Measurements from ENCODE around the gene ST6GAL2.
A peak's percentile ranks its signal among the peaks of the same experiment; 100 is the strongest.

Gene ST6GAL2

DNA sequence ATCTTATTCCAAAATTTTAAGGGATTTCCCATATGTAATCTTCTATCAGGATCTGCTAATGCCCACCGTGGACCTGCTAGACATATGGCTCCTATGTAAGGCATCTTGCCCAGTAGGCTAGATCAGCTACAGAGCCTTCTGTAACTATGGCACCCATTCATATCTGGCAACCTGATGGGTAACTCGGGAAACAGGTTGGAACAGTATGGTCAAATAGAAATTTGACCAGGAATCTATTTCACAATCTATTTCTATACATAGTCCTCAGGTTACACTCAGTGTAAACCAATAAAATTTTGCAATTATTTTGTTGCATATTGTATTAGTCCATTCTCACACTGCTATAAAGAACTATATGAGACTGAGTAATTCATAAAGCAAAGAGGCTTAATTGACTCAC is 93.3 kb downstream of the ST6GAL2 start:
- H3K4me3 ChIP-seq (ENCODE audit: low read depth, low read length): no peak overlapping the region

DNA sequence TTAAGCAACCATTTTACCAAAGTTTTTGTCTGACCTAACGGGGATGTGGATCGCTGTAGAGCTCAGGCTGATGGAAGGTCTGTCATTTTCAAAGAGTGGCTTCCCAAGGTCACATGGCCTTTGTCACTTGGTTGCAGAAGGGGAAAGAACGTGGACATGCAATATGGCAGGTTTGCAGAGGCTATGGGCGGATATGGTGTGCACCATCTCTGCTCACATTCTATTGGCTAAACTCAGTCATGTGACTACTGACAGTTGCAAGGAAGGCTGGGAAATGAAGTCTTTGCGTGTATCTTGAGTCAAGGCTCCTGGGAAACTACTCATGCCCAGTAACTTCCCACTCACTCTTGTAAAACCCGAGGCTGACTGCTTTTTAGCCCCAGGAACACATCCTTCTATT is 96.8 kb downstream of the ST6GAL2 start:
- no peak overlapping the region for H3K4me3 ChIP-seq (ENCODE audit: low read depth, low read length)
- TF ChIP-seq, protein P1, sequence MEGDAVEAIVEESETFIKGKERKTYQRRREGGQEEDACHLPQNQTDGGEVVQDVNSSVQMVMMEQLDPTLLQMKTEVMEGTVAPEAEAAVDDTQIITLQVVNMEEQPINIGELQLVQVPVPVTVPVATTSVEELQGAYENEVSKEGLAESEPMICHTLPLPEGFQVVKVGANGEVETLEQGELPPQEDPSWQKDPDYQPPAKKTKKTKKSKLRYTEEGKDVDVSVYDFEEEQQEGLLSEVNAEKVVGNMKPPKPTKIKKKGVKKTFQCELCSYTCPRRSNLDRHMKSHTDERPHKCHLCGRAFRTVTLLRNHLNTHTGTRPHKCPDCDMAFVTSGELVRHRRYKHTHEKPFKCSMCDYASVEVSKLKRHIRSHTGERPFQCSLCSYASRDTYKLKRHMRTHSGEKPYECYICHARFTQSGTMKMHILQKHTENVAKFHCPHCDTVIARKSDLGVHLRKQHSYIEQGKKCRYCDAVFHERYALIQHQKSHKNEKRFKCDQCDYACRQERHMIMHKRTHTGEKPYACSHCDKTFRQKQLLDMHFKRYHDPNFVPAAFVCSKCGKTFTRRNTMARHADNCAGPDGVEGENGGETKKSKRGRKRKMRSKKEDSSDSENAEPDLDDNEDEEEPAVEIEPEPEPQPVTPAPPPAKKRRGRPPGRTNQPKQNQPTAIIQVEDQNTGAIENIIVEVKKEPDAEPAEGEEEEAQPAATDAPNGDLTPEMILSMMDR (conservative IDR thresholded peaks at IDR 0.05; ENCODE audit: low read depth, low read length): no peak
- peak; percentile 5 for DNase-seq (ENCODE audit: low read depth)

More for the DNA sequence above, 93.3 kb downstream of the ST6GAL2 start:
- no peak for DNase-seq (ENCODE audit: low read depth)
- TF ChIP-seq, protein P1 (conservative IDR thresholded peaks at IDR 0.05; ENCODE audit: low read depth, low read length): no peak

DNA sequence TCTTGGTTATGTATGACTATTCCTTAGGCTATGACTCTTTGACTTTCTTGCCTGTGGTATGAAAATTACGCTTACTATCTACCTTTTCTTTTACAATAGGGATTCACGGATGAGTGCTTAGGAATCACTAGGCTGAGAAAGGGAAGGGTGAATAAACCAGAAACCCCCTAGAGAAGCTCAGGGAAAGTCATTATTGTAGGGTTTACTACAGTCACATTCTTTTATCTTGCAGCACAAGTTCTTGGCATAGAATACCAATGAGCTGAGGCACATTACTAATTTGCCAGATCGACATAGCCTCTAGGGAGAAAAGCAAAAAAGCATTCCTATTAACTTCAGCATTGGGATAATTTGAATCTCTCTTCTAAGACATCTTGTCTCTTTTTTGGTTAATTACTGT is 103.3 kb downstream of the ST6GAL2 start:
- no peak overlapping the region for H3K4me3 ChIP-seq (ENCODE audit: low read depth, low read length)
- no peak for DNase-seq (ENCODE audit: low read depth)
- TF ChIP-seq, protein P1 (conservative IDR thresholded peaks at IDR 0.05; ENCODE audit: low read depth, low read length): no peak

DNA sequence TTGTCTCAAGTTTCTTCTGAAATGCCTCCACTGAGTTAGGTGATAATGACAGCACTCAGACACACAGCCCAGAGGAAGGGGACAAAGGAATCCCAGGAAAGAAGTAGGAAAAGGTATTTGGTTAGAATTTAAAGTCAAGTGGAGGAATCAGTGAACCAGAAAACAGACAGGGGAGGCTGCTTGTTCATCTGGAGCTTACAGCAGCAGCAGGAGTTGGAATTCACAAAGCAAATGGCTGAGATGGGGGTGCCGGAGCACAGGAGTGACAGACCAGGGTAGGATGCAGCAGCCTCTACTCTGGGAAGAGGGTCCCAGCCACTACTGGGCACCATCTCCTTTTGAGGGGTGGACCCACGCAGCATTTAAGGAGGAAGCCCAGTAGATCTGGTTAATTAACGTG is 104.8 kb downstream of the ST6GAL2 start:
- H3K4me3 ChIP-seq (ENCODE audit: low read depth, low read length): no peak overlapping the region
- DNase-seq (ENCODE audit: low read depth): no peak
- TF ChIP-seq, protein P1 (conservative IDR thresholded peaks at IDR 0.05; ENCODE audit: low read depth, low read length): no peak

DNA sequence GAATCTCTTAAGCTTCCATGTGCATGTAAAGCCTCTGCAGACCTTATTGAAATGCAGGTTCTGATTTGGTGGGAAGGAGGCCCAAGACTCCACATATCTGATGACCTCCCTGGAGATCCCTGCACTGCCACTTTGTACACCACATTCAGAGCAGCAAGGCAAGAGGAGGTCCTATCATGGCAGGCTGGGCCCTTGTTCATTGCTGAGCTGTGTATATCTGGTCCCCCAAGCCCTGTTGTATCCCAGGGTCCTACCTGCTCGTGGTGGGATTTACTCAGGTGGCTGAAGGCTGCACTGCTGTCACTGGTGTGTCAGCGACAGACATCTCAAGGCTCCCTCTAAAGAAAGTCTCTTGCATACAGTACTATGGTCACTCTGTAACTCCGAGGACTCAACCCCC is 114.2 kb downstream of the ST6GAL2 start:
- H3K4me3 ChIP-seq (ENCODE audit: low read depth, low read length): no peak overlapping the region
- no peak for DNase-seq (ENCODE audit: low read depth)
- TF ChIP-seq, protein P1 (conservative IDR thresholded peaks at IDR 0.05; ENCODE audit: low read depth, low read length): no peak

DNA sequence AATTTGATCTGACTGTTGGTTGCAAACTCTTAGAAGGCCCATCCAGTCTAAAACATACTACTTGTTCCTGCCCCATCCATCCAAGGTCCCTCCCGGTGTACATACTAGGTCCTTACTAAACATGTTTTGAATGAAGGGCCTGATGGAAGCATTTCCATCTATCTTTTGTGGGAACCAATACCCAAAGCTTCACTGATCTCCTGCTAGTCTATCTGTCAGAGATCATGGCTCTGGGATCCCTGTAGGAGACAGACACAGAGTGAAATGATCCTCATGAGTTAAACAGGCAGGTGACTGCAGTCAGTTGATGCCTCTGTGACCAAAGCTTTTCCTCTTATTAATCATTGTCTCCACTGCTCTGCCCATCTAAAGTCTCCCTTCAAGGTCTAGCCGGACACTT is 115.0 kb downstream of the ST6GAL2 start:
- H3K4me3 ChIP-seq (ENCODE audit: low read depth, low read length): no peak overlapping the region
- DNase-seq (ENCODE audit: low read depth): no peak
- TF ChIP-seq, protein P1 (conservative IDR thresholded peaks at IDR 0.05; ENCODE audit: low read depth, low read length): no peak

DNA sequence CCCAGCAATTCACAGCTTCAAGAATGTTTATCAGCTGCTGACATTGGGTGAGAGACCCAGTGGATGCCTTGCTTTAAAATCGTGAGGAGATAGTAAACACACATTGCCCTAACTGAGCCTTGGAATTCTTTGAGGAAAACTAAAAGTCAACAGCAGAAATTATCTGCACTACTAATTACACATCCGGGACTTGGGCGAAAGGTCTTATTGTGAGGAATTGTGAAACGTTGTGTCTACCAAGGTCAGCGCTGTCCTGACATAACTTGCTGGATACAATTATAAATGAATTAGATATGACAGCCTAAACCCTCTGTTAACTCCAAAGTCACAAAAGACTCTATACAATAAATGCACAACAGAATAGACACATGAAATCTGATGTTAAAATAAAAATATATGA is 121.4 kb downstream of the ST6GAL2 start:
- DNase-seq (ENCODE audit: low read depth): no peak
- H3K4me3 ChIP-seq (ENCODE audit: low read depth, low read length): no peak overlapping the region
- TF ChIP-seq, protein P1 (conservative IDR thresholded peaks at IDR 0.05; ENCODE audit: low read depth, low read length): no peak
